Measurements from ENCODE around the gene TRIM3.

GRCh38 chr11:6485661-6486060 lies 11.9 kb upstream of the TRIM3 start:
- TF ChIP-seq MXI1 (conservative IDR thresholded peaks at IDR 0.05; ENCODE audit: poor library complexity, severe bottlenecking), result no peak
- no peak for TF ChIP-seq EZH2 (IDR thresholded peaks at IDR 0.05; ENCODE audit: borderline replicate concordance, insufficient read depth, low read length, poor library complexity, severe bottlenecking)
- no peak for TF ChIP-seq CTCF (IDR thresholded peaks at IDR 0.05; ENCODE audit: poor library complexity, severe bottlenecking)
- TF ChIP-seq REST (IDR thresholded peaks at IDR 0.05; ENCODE audit: borderline replicate concordance), result no peak
- no peak for TF ChIP-seq RAD21 (conservative IDR thresholded peaks at IDR 0.05)
- no peak for TF ChIP-seq POLR2AphosphoS5 (IDR thresholded peaks at IDR 0.05)
- TF ChIP-seq EP300 (conservative IDR thresholded peaks at IDR 0.05; ENCODE audit: poor library complexity, severe bottlenecking), result no peak
- no peak for TF ChIP-seq TAF1 (IDR thresholded peaks at IDR 0.05; ENCODE audit: low read depth)
